GM12878 (cell line): ENCODE results near the gene XPOT.

Source experiments
- BHLHE40 ChIP-seq, 2 experiments: fragments of 450-650 bp in 1 of 2; IDR thresholded peaks; 2 replicates each; pipeline ENCODE4 v1.6.1; 2011 to 2017; ENCODE audit warnings: low read depth in 2 of 2, borderline replicate concordance in 1 of 2, improper control_type of control experiment in 1 of 2, low read length in 1 of 2, mild to moderate bottlenecking in 1 of 2
- CHD2 ChIP-seq: IDR thresholded peaks from 2 replicates; pipeline ENCODE4 v1.6.1; 2011; ENCODE audit warnings: low read depth, low read length, improper control_type of control experiment, borderline replicate concordance
- CREM ChIP-seq: IDR thresholded peaks from 2 replicates; pipeline ENCODE4 v1.6.1; 2014; ENCODE audit warnings: antibody characterized with exemption, low read depth
- FOXM1 ChIP-seq: IDR thresholded peaks from 2 replicates; pipeline ENCODE4 v1.6.1; 2012; ENCODE audit warnings: low read depth, mild to moderate bottlenecking, inconsistent platforms, low read length, moderate library complexity
- POLR2A ChIP-seq: IDR thresholded peaks from 2 replicates; pipeline ENCODE4 v1.6.1; 2011; ENCODE audit warnings: low read depth, mild to moderate bottlenecking, low read length
- RAD21 ChIP-seq: IDR thresholded peaks from 2 replicates; pipeline ENCODE4 v1.6.1; 2011; ENCODE audit warnings: mild to moderate bottlenecking, low read depth, low read length, moderate library complexity; ENCODE audit not compliant: insufficient read depth
- SP1 ChIP-seq: IDR thresholded peaks from one replicate; pipeline ENCODE4 v1.6.1; 2011; ENCODE audit warnings: low read depth, low read length
- YY1 ChIP-seq: IDR thresholded peaks from 2 replicates; pipeline ENCODE4 v1.6.1; 2011; ENCODE audit warnings: low read depth, mild to moderate bottlenecking, low read length
- TF ChIP-seq, protein P1 (sequence below), 3 experiments: IDR thresholded peaks in 2 of 3; conservative IDR thresholded peaks in 1 of 3; 2 replicates each; pipeline ENCODE4 v1.5.1; 2011; ENCODE audit warnings: low read depth in 3 of 3, low read length in 3 of 3, mild to moderate bottlenecking in 3 of 3, control low read depth in 2 of 3, moderate library complexity in 2 of 3, inconsistent platforms in 1 of 3, mixed read lengths in 1 of 3; ENCODE audit not compliant: control insufficient read depth in 2 of 3, insufficient read depth in 1 of 3; ENCODE audit errors: extremely low read depth in 1 of 3
- TF ChIP-seq, protein P2 (sequence below): fragments of 450-650 bp; IDR thresholded peaks from 2 replicates; pipeline ENCODE4 v1.6.1; 2017; ENCODE audit warnings: borderline replicate concordance
- TF ChIP-seq, protein P3 (sequence below): IDR thresholded peaks from 2 replicates; pipeline ENCODE4 v1.6.1; 2011; ENCODE audit warnings: borderline replicate concordance, low read depth, mild to moderate bottlenecking, moderate library complexity, mixed read lengths, low read length; ENCODE audit not compliant: insufficient read depth; ENCODE audit errors: extremely low read length

DNA sequence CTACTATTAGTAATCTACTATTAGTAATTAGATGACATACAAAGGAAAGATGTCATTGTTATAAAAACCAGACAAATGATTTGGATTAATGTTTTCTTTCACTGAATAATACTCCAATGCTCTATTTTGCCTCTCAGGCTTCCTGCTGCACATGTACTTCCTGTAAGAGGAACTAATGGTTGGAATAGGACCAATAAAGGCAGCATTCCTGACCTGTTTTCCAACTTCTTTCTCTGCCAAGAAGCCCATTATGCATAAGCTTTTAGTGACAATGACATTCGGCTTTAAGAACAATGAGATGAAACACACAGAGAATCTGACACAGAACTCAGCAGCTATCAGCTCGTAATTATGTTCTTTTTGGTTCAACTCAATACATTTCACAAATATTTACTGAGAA is 8.5 kb upstream of the XPOT start:
- TF ChIP-seq RAD21 (no peak), YY1 (no peak), POLR2A (no peak), CREM (no peak), SP1 (no peak), BHLHE40 (IDR thresholded peaks at IDR 0.05; ENCODE audit: borderline replicate concordance in 1 of 2, low read depth in 2 of 2, low read length in 1 of 2) (no peak), CHD2 (no peak), FOXM1 (no peak)
- TF ChIP-seq, protein P1, sequence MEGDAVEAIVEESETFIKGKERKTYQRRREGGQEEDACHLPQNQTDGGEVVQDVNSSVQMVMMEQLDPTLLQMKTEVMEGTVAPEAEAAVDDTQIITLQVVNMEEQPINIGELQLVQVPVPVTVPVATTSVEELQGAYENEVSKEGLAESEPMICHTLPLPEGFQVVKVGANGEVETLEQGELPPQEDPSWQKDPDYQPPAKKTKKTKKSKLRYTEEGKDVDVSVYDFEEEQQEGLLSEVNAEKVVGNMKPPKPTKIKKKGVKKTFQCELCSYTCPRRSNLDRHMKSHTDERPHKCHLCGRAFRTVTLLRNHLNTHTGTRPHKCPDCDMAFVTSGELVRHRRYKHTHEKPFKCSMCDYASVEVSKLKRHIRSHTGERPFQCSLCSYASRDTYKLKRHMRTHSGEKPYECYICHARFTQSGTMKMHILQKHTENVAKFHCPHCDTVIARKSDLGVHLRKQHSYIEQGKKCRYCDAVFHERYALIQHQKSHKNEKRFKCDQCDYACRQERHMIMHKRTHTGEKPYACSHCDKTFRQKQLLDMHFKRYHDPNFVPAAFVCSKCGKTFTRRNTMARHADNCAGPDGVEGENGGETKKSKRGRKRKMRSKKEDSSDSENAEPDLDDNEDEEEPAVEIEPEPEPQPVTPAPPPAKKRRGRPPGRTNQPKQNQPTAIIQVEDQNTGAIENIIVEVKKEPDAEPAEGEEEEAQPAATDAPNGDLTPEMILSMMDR (IDR thresholded peaks at IDR 0.05 in 2 of 3, conservative IDR thresholded peaks at IDR 0.05 in 1 of 3; ENCODE audit: control insufficient read depth in 2 of 3, extremely low read depth in 1 of 3, insufficient read depth in 1 of 3, low read depth in 3 of 3, low read length in 3 of 3): no peak
- TF ChIP-seq, protein P2, sequence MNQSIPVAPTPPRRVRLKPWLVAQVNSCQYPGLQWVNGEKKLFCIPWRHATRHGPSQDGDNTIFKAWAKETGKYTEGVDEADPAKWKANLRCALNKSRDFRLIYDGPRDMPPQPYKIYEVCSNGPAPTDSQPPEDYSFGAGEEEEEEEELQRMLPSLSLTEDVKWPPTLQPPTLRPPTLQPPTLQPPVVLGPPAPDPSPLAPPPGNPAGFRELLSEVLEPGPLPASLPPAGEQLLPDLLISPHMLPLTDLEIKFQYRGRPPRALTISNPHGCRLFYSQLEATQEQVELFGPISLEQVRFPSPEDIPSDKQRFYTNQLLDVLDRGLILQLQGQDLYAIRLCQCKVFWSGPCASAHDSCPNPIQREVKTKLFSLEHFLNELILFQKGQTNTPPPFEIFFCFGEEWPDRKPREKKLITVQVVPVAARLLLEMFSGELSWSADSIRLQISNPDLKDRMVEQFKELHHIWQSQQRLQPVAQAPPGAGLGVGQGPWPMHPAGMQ: no peak
- TF ChIP-seq, protein P3, sequence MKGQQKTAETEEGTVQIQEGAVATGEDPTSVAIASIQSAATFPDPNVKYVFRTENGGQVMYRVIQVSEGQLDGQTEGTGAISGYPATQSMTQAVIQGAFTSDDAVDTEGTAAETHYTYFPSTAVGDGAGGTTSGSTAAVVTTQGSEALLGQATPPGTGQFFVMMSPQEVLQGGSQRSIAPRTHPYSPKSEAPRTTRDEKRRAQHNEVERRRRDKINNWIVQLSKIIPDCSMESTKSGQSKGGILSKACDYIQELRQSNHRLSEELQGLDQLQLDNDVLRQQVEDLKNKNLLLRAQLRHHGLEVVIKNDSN: no peak
